SU-DHL-6 (cell line): ENCODE results near the gene ACTN4.

ENCODE experiments used
- H2AFZ ChIP-seq: fragments of 200-600 bp; sonication (generic); 2 replicates; pipeline ENCODE4 v1.6.1; 2014; ENCODE audit warnings: low read depth, mild to moderate bottlenecking, moderate library complexity, mixed read lengths, antibody characterized with exemption, low read length; ENCODE audit not compliant: severe bottlenecking
- H3F3A ChIP-seq: fragments of 200-600 bp; shearing (Covaris generic); 2 replicates; pipeline ENCODE4 v1.6.0; 2016; ENCODE audit warnings: antibody characterized with exemption, mild to moderate bottlenecking; ENCODE audit not compliant: insufficient read depth
- H3K27ac ChIP-seq: fragments of 200-600 bp; sonication (generic); 2 replicates; pipeline ENCODE4 v1.5.1; 2016; ENCODE audit warnings: low read depth, mild to moderate bottlenecking, low read length, moderate library complexity, mixed read lengths
- H3K27me3 ChIP-seq: fragments of 200-600 bp; sonication (generic), shearing (Covaris generic); 2 replicates; pipeline ENCODE4 v1.6.0; 2014; ENCODE audit warnings: mild to moderate bottlenecking, low read length
- H3K36me3 ChIP-seq: fragments of 200-600 bp; sonication (generic); 2 replicates; pipeline ENCODE4 v1.6.1; 2014; ENCODE audit warnings: mild to moderate bottlenecking, low read length, mixed read lengths
- H3K4me2 ChIP-seq: fragments of 300-600, 200-600 bp; shearing (Covaris generic), sonication (generic); 2 replicates; pipeline ENCODE4 v1.6.0; 2014; ENCODE audit warnings: low read length, low read depth, mild to moderate bottlenecking; ENCODE audit not compliant: poor library complexity, severe bottlenecking
- H3K4me3 ChIP-seq: fragments of 200-600 bp; sonication (generic); 2 replicates; pipeline ENCODE4 v1.5.1; 2014; ENCODE audit warnings: antibody characterized with exemption, low read length, mild to moderate bottlenecking, mixed read lengths; ENCODE audit not compliant: insufficient read depth, poor library complexity, severe bottlenecking
- H3K79me2 ChIP-seq: fragments of 200-600 bp; sonication (generic); 2 replicates; pipeline ENCODE4 v1.6.1; 2014; ENCODE audit warnings: mild to moderate bottlenecking, low read length, moderate library complexity; ENCODE audit not compliant: insufficient read depth
- H3K9ac ChIP-seq: fragments of 200-600 bp; sonication (generic); 2 replicates; pipeline ENCODE4 v1.7.0; 2014; ENCODE audit warnings: mild to moderate bottlenecking, low read length
- H3K9me2 ChIP-seq: fragments of 200-600 bp; sonication (generic); replicated peaks from 2 replicates; pipeline ENCODE4 v1.6.1; 2014; ENCODE audit warnings: low read length; ENCODE audit not compliant: insufficient read depth
- H3K9me3 ChIP-seq: fragments of 200-600 bp; sonication (generic); 2 replicates; pipeline ENCODE4 v1.6.1; 2014; ENCODE audit warnings: low read length, mixed read lengths; ENCODE audit not compliant: insufficient read depth
- H4K20me1 ChIP-seq: fragments of 200-600 bp; sonication (generic); 2 replicates; pipeline ENCODE4 v1.6.1; 2014; ENCODE audit warnings: low read depth, mild to moderate bottlenecking, antibody characterized with exemption, low read length, moderate library complexity, mixed read lengths
- EZH2phosphoT487 ChIP-seq: fragments of 200-600 bp; sonication (generic), shearing (Covaris generic); conservative IDR thresholded peaks from 2 replicates; pipeline ENCODE4 v1.6.1; 2018; ENCODE audit warnings: mild to moderate bottlenecking, antibody characterized with exemption, low read length, moderate library complexity, mixed read lengths
- TF ChIP-seq, protein P1 (sequence below): fragments of 200-600 bp; sonication (generic); IDR thresholded peaks from one replicate; pipeline ENCODE4 v1.5.1; 2017; ENCODE audit warnings: antibody characterized with exemption, mild to moderate bottlenecking, low read length, moderate library complexity; ENCODE audit not compliant: insufficient read depth, poor library complexity, severe bottlenecking

The ACTN4 gene

DNA sequence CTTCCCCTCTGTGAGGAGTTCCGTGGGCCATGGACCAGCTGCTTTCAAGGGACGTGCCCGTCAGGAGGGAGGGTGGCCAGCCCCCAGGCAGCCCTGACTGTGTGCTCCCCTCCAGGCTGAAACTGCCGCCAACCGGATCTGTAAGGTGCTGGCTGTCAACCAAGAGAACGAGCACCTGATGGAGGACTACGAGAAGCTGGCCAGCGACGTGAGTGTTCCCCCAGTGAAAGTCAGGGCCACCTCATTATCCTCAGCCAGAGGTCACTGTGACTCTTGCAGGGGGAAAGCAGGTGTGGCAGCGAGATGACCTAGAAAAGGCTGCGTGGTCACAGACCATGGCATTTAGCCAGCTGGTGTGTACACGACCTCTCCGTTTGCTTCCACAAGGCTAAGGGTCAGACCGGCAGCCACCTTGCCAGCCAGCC lies 66.9 kb downstream of the ACTN4 start:
- Histone ChIP-seq H3F3A (no peaks in the 10 kb centered on the region), H3K27ac (no peak overlapping the region), H3K27me3 (no peaks in the 10 kb centered on the region), H2AFZ (no peak overlapping the region), H3K4me2 (no peak overlapping the region), H3K9me3 (no peaks in the 10 kb centered on the region), H3K79me2 (no peaks in the 10 kb centered on the region), H3K9me2 (no peaks in the 10 kb centered on the region), H4K20me1 (no peaks in the 10 kb centered on the region), H3K4me3 (no peak overlapping the region), H3K36me3 (no peaks in the 10 kb centered on the region), H3K9ac (no peak overlapping the region)
- no peak for TF ChIP-seq EZH2phosphoT487
- TF ChIP-seq, protein P1, sequence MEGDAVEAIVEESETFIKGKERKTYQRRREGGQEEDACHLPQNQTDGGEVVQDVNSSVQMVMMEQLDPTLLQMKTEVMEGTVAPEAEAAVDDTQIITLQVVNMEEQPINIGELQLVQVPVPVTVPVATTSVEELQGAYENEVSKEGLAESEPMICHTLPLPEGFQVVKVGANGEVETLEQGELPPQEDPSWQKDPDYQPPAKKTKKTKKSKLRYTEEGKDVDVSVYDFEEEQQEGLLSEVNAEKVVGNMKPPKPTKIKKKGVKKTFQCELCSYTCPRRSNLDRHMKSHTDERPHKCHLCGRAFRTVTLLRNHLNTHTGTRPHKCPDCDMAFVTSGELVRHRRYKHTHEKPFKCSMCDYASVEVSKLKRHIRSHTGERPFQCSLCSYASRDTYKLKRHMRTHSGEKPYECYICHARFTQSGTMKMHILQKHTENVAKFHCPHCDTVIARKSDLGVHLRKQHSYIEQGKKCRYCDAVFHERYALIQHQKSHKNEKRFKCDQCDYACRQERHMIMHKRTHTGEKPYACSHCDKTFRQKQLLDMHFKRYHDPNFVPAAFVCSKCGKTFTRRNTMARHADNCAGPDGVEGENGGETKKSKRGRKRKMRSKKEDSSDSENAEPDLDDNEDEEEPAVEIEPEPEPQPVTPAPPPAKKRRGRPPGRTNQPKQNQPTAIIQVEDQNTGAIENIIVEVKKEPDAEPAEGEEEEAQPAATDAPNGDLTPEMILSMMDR: no peak

DNA sequence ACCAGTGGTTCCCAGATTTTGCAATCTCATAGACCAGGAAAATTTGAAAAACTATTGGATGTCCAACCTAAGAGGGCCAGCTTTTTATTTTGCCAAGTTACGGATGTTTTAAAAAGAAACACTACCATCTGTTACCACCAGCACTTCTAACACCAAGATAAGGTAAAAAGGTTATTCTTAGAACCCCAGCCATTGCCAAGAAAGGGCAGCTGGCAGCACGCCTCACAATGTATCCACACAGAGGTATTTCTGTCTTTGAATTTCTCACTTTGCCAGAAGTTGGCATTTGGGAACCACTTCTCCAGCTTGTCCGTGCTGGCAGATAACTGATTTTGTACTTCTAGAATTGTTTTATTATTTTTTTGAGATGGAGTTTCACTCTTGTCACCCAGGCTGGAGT lies 68.1 kb downstream of the ACTN4 start:
- Histone ChIP-seq H3K27me3 (no peaks in the 10 kb centered on the region), H3K4me3 (no peak overlapping the region), H2AFZ (no peak overlapping the region), H3F3A (no peaks in the 10 kb centered on the region), H4K20me1 (no peaks in the 10 kb centered on the region), H3K9ac (no peak overlapping the region), H3K79me2 (no peaks in the 10 kb centered on the region), H3K9me3 (no peaks in the 10 kb centered on the region), H3K9me2 (no peaks in the 10 kb centered on the region), H3K27ac (no peak overlapping the region), H3K4me2 (no peak overlapping the region), H3K36me3 (no peaks in the 10 kb centered on the region)
- no peak for TF ChIP-seq EZH2phosphoT487
- TF ChIP-seq, protein P1: no peak

DNA sequence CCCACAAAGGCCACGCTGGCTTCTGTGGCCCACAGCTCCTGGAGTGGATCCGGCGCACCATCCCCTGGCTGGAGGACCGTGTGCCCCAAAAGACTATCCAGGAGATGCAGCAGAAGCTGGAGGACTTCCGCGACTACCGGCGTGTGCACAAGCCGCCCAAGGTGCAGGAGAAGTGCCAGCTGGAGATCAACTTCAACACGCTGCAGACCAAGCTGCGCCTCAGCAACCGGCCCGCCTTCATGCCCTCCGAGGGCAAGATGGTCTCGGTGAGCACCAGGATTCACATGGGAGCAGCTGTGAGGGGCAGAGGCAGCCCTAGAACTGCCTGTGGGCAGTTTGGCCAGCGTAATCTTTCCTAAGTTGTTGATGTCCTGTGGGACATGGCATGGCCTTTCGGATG lies 69.6 kb downstream of the ACTN4 start:
- no peak overlapping the region for H3K27ac ChIP-seq
- H3F3A ChIP-seq: no peaks in the 10 kb centered on the region
- no peaks in the 10 kb centered on the region for H4K20me1 ChIP-seq
- H3K27me3 ChIP-seq: no peaks in the 10 kb centered on the region
- no peaks in the 10 kb centered on the region for H3K9me2 ChIP-seq
- no peaks in the 10 kb centered on the region for H3K9me3 ChIP-seq
- H3K36me3 ChIP-seq: no peaks in the 10 kb centered on the region
- no peak overlapping the region for H2AFZ ChIP-seq
- no peak overlapping the region for H3K4me2 ChIP-seq
- H3K4me3 ChIP-seq: no peak overlapping the region
- no peaks in the 10 kb centered on the region for H3K79me2 ChIP-seq
- H3K9ac ChIP-seq: no peak overlapping the region
- TF ChIP-seq EZH2phosphoT487: no peak
- TF ChIP-seq, protein P1: no peak
